Effector CD4-positive, alpha-beta T cell (primary cell): ENCODE results near the gene DTNB.

Source experiments
- DNase-seq: peaks from one replicate; pipeline ENCODE4 v3.0.0-alpha.2; 2020

The DTNB gene

GRCh38 chr2:25337276-25337675 is 336.1 kb downstream of the DTNB start:
- DNase-seq = no peak

- no peak for DNase-seq
Observed at GRCh38 chr2:25336383-25336841, 337.0 kb downstream of the DTNB start.

GRCh38 chr2:25335971-25336370 is 337.4 kb downstream of the DTNB start:
- no peak for DNase-seq

- DNase-seq = no peak
Observed at GRCh38 chr2:25335204-25335603, 338.2 kb downstream of the DTNB start.

- DNase-seq = no peak
Observed at GRCh38 chr2:25334482-25334881, 338.9 kb downstream of the DTNB start.

GRCh38 chr2:25333981-25334380 is 339.4 kb downstream of the DTNB start:
- no peak for DNase-seq

GRCh38 chr2:25332571-25332970 is 340.8 kb downstream of the DTNB start:
- DNase-seq = no peak

GRCh38 chr2:25331686-25332365 is 341.6 kb downstream of the DTNB start:
- DNase-seq = no peak

- no peak for DNase-seq
Observed at GRCh38 chr2:25330937-25331336, 342.4 kb downstream of the DTNB start.

- DNase-seq = no peak
Observed at GRCh38 chr2:25330273-25330672, 343.1 kb downstream of the DTNB start.

GRCh38 chr2:25328152-25329085 is 345.0 kb downstream of the DTNB start:
- DNase-seq = no peak
